Ovary (tissue), 9 donors: ENCODE results near the gene PSMD5. TPM values are rescaled to one million over a fixed set of nuclear protein-coding genes. Genes with fewer than 3 reads are reported as not detected.

Source experiments
- DNase-seq, 5 donors: peaks; one replicate each; pipeline ENCODE4 v3.0.0-alpha.2; 2019 to 2020
- H3K27ac ChIP-seq, 2 donors: fragments of 200-600 bp; one replicate each; pipeline versions ENCODE4 v1.5.1 to v1.8.0; 2019 to 2022
- H3K27me3 ChIP-seq: fragments of 200-600 bp; one replicate; pipeline ENCODE4 v1.8.0; 2022
- H3K36me3 ChIP-seq: fragments of 200-600 bp; sonication (generic); one replicate; pipeline ENCODE4 v1.5.1; 2019
- H3K4me1 ChIP-seq: one replicate; pipeline ENCODE4 v1.8.1; 2013; ENCODE audit warnings: mild to moderate bottlenecking, moderate library complexity; ENCODE audit not compliant: insufficient read depth
- H3K4me3 ChIP-seq: fragments of 200-600 bp; sonication (generic); one replicate; pipeline ENCODE4 v1.5.1; 2017
- H3K9me3 ChIP-seq, 2 donors: fragments of 200-600 bp in 1 of 2; sonication (generic) in 1 of 2; one replicate each; pipeline versions ENCODE4 v1.5.1 to v1.8.1; 2013 to 2019; ENCODE audit warnings: mild to moderate bottlenecking in 1 of 2, moderate library complexity in 1 of 2
- CTCF ChIP-seq, 3 donors: fragments of 450-650 bp in 2 of 3; fragments of 200-600 bp in 1 of 3; IDR thresholded peaks; one replicate each; pipeline versions ENCODE4 v1.5.1 to v1.8.0; 2016 to 2022; ENCODE audit warnings: antibody characterized with exemption in 3 of 3, mild to moderate bottlenecking in 1 of 3
- EP300 ChIP-seq: sonication (generic); formaldehyde crosslinking; IDR thresholded peaks from one replicate; pipeline ENCODE4 v1.6.1; 2017; ENCODE audit warnings: antibody characterized with exemption
- POLR2A ChIP-seq: fragments of 450-650 bp; IDR thresholded peaks from one replicate; pipeline ENCODE4 v1.6.1; 2017; ENCODE audit warnings: antibody characterized with exemption, mild to moderate bottlenecking, moderate library complexity
- WGBS, 3 donors: extraction: QIAGEN DNeasy Blood & Tissue Kit in 1 of 3; methylation state at CpG; one replicate each; pipeline versions ENCODE4 v1.1.5 to v1.1.7; 2013 to 2017; 5-methylcytosine and 5-hydroxymethylcytosine counted together
- intact Hi-C, 4 donors: fragments of 100-400 bp; cut with DNase I; formaldehyde crosslinking; loops; one replicate each; pipeline versions ENCODE4 v1.11.0 to v1.15.1; 2022 to 2023
- polyA plus RNA-seq, 2 donors: library from polyadenylated mRNA; stranded (reverse); fragments of 200-250 nt in 1 of 2; fragments of 350-450 nt in 1 of 2; fragmentation: Illumina TruSeq in 1 of 2; extraction: RNeasy Lipid Tissue Mini Kit (QIAGEN cat#74804) in 1 of 2; gene quantifications; one replicate each; pipeline ENCODE4 v1.2.3, GENCODE V29; 2013 to 2014
- total RNA-seq, 7 donors: library from RNA; depleted of rRNA in 2 of 7; stranded (reverse); fragments of >200 nt in 2 of 7; fragmentation: NEBNext Ultra II Directional in 3 of 7; extraction: Animal tissue kit (Norgen Biotek cat#: 25700) in 3 of 7; gene quantifications; one replicate each; pipeline versions ENCODE4 v1.1.0 to v1.2.4, GENCODE V29; 2016 to 2023
- donor health status: DM: no; HTN: no; CAD: no; lungs with moderate emphysema.
- donor health status: DM: no; HTN: no; CAD: no.
- donor health status: Bipolar disorder and iron deficiency.
- donor health status: DM: yes; HTN: yes; CAD: no.
- donor health status: DM: no; HTN: no; CAD: no.
- donor health status: DM: yes; HTN: yes; CAD: no.

Gene PSMD5
- total and polyA plus RNA-seq, 9 donors = 13.4 to 49.2 (median 36.9) TPM

- Histone ChIP-seq H3K4me3 (peak overlapping the region; percentile 66), H3K9me3 (no peaks in the 10 kb centered on the region), H3K36me3 (no peaks in the 10 kb centered on the region), H3K27me3 (no peaks in the 10 kb centered on the region), H3K4me1 (peaks cover 7% of the 10 kb centered on the region), H3K27ac (peak overlapping the region; percentile 68 to 76)
- TF ChIP-seq POLR2A (no peak), CTCF (IDR thresholded peaks at IDR 0.05) (no peak), EP300 (no peak)
- DNase-seq = no peak
- intact Hi-C loops = no loop called here
- WGBS, 3 donors = 25 to 45% (median 38%) methylated on average over 18 of the region's 18 CpGs
These were observed 615 bp downstream of the PSMD5 start for GRCh38 chr9:120841930-120842684.

GRCh38 chr9:120839146-120839545 is 3.6 kb downstream of the PSMD5 start:
- intact Hi-C loops = no loop called here
- DNase-seq = no peak
- H3K27me3 ChIP-seq = no peaks in the 10 kb centered on the region
- no peak for TF ChIP-seq CTCF (IDR thresholded peaks at IDR 0.05)
- no peak for TF ChIP-seq POLR2A
- no peak for TF ChIP-seq EP300
- H3K36me3 ChIP-seq = no peaks in the 10 kb centered on the region
- H3K4me3 ChIP-seq = no peak overlapping the region
- no peaks in the 10 kb centered on the region for H3K9me3 ChIP-seq
- 70 to 78% (median 74%) methylated on average over 2 of the region's 2 CpGs for WGBS, 3 donors
- H3K27ac ChIP-seq = no peak overlapping the region
- peaks cover 7% of the 10 kb centered on the region for H3K4me1 ChIP-seq

- DNase-seq = no peak
- intact Hi-C loops = no loop called here
- no peaks in the 10 kb centered on the region for H3K9me3 ChIP-seq
- H3K36me3 ChIP-seq = no peaks in the 10 kb centered on the region
- H3K4me1 ChIP-seq = peaks cover 7% of the 10 kb centered on the region
- H3K27me3 ChIP-seq = no peaks in the 10 kb centered on the region
- TF ChIP-seq CTCF (IDR thresholded peaks at IDR 0.05) (no peak), POLR2A (no peak), EP300 (no peak)
- H3K27ac ChIP-seq = no peak overlapping the region
- no peak overlapping the region for H3K4me3 ChIP-seq
- WGBS, 3 donors = 90 to 93% (median 93%) methylated on average over 3 of the region's 3 CpGs
These were observed 4.8 kb downstream of the PSMD5 start for GRCh38 chr9:120837921-120838320.

GRCh38 chr9:120833325-120833724 is 9.4 kb downstream of the PSMD5 start:
- DNase-seq = no peak
- Histone ChIP-seq H3K4me1 (no peaks in the 10 kb centered on the region), H3K9me3 (no peaks in the 10 kb centered on the region), H3K27me3 (no peaks in the 10 kb centered on the region), H3K27ac (no peak overlapping the region), H3K36me3 (no peaks in the 10 kb centered on the region), H3K4me3 (no peak overlapping the region)
- TF ChIP-seq POLR2A (no peak), EP300 (no peak), CTCF (IDR thresholded peaks at IDR 0.05) (no peak)
- intact Hi-C loops = no loop called here
- WGBS, 3 donors = 91 to 96% (median 93%) methylated on average over 7 of the region's 7 CpGs
